GM10847 (cell line): ENCODE results near the gene USP24.

ENCODE experiments used
- POLR2A ChIP-seq: IDR thresholded peaks from 2 replicates; pipeline ENCODE4 v1.6.1; 2011; ENCODE audit not compliant: insufficient read length; ENCODE audit errors: extremely low read depth

The USP24 gene

DNA sequence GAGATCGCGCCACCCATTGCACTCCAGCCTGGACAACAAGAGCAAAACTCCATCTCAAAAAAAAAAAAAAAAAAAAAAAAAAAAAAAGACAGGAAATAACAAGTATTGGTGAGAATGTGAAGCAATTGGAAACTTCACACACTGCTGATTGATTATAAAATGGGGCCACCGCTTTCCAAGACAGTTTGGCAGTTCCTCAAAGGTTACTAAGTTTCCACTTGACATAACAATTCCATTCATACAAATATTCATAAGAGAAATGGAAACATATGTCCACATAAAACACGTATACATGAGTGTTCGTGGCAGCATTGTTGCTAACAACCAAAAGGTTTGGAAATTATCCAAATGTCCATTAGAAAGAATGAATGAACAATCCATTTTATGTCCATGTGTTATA, 26.3 kb downstream of the USP24 start:
- TF ChIP-seq POLR2A = no peak

DNA sequence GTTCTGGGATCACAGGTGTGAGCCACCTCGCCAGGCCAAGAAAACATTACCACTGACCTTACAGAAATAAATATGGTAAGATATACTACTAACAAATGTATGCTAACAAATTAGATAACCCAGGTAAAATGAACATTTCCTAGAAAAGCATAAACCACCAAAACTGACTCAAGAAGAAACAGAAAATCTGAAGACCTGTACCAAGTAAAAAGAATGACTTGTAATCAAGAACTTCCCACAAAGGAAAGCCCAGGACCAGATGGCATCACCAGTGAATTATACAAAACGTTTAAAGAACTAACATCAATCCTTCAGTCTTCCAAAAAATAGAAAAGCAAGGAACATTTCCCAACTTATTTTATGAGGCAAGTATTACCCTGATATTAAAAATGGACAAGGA, 29.3 kb downstream of the USP24 start:
- TF ChIP-seq POLR2A = no peak

DNA sequence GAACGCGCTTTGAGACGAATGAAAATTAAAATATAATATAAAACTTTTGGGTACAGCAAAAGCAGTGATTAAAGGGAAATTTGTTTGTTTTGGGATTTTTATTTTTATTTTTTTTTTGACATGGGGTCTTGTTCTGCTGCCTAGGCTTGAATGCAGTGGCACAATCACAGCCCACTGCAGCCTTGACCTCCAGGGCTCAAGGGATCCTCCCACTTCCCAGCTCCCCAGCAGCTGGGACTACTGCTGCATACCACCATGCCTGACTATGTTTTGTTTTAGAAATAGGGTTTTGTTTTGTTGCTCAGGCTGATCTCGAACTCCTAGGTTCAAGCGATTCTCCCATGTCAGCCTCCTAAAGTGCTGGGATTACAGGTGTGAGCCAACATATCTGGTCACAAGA, 30.3 kb downstream of the USP24 start:
- no peak for TF ChIP-seq POLR2A

DNA sequence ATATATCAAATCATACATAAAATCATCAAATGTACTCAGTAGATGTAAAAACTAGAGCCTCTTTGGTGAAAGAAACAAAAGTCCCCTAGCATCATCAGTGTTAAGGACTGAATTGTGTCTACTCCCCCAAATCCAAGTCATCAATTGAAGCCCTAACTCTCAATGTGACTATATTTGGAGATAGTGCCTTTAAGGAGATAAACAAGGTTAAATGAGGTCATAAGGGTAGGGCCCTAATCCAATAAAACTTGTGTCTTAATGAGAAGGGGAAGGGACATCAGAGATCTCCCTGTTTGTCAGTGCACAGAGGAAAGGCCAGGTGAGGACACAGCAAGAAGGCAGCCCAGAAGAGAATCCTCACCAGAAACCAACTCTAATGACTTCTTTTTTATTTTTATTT, 33.5 kb downstream of the USP24 start:
- no peak for TF ChIP-seq POLR2A

DNA sequence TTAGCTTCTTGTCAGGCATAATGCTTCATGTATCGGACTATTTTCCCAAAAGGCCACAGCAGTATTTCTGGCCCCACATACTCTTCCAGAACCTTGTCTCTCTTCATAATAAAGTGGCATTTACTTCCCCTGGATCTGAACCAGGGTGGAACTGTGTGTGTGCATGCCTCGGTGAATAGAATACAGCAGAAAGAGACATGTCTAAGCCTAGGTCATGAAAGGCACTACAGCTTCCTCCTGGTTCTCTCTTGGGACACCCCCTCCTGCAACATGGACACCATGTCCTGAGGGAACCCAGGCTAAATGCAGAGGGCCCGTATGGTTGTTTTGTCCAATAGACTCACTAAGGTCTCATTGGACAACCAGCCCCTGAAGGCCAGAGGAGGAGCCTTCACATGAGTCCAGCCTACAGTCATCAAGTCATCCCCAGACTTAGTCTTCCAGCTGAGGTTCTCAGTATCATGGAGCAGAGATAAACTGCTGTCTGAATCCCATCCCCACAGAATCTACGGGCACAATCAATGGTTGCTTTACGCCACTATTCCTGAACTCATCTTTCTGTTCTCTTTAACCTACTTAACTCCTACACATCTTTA, 35.0 kb downstream of the USP24 start:
- no peak for TF ChIP-seq POLR2A

DNA sequence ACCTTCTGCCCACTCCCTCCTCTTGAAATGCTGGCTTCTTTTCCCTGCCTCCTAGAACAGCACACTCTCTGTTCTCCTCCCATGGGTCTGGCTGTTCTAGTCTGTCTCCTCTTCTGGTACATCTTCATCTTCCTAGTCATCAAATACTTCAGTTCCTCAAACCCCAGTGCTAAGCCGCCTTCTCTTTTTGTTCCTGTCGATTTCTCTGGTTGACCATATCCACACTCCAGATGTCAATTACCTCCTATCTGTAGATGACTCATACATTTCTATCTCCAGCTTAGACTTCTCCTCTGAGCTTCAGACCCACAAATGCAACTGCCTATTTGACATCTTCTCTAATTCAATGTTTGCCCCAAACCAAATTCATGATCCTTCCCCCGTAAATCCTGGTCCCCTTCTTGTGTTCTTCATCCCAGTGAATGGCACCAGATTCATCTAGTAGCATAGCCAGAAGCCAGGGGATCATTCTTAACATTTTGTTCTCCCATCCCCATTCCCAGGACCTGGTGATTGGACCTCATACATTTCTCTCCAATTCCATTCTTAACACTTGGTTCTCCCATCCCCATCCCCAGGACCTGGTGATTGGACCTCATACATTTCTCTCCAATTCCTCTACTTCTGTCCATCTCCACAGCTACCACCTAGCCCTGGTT, 35.9 kb downstream of the USP24 start:
- no peak for TF ChIP-seq POLR2A

DNA sequence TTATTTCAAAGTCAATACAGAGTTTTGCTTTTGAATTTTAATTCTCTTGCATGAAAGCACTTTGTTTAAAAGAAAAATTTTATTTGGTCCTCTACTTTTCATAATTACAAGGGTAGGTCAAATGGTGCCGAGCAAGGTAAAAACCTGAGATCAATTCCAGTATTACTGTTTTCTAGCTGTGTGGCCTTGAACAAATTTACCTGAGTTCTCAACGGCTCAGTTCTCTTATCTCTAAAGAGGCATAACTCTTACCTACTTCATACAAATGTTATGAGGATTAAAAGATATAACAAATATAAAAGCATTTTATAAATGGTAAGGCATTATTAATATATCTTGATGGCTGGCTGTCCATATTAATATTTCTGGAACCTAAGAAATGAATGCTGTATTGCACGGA, 42.5 kb downstream of the USP24 start:
- no peak for TF ChIP-seq POLR2A

DNA sequence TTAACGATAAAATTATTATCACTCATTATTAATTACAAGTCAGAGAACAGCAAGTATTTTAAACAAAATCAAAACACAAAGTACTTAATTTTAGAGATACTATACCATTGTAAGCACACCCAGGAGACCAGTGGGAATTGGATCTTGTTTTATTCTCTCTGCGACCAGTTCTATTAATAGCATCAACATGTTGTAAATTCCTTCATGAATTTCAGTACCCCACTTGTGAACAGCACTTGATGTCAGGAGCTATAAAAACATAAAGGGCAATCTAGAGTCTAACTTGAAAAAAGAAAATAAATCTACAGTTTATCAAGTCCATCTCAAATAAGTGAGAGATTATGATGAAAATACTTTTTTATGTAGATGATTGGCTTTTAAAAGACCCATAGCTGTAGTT, 42.9 kb downstream of the USP24 start:
- TF ChIP-seq POLR2A = no peak

DNA sequence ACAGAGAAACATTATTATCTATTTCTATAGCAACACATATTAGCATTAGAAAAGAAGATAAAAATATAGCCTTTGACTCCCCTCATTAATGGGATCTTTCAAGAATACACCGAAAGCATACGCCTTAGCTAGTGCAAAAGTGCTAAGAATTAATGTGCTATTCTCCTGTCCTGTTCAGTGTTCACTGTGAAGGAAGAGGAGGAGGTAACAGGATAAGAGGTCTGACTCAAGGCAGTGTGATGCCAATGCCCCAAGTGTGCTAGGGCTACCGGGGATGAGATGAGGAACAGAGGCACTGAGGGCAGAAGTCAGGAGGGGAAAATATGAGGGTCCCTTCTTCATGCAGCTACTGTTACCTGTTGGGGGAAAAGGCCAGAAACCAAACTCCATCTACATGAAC, 43.5 kb downstream of the USP24 start:
- no peak for TF ChIP-seq POLR2A

DNA sequence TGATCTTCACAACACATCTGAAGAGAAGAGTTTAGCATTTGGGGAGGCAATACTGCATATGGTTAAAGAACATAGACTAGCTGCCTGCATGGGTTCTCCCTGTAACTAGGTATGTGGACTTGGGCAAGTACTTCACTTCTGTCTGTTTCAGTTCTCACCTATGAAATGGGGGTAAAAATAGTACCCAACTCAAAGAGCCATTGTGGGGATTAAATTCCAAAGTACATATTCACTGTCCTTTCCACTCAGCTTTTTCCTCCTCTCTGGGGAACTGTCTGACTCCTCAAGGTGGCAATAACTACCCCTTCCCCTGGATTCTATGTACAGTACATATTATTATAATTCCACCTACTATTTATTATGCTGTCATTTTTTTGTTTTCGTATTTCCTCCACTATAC, 44.7 kb downstream of the USP24 start:
- no peak for TF ChIP-seq POLR2A

DNA sequence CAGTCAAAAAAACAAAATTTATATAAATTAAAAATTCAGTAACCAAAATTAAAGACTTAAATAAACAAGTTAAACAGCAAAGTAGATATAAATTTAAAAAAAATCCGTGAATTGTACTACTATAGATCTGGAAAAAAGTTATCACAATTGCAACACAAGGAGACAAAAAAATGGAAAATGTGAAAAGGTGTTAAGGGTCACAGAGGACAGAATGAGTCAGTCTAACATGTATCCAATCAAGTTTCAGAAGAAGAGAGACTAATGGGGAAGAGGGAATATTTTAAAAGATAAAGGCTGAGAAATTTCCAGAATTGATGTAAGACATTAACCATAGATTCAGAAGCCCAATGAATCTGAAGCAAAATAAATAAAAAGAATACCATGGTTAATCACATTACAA, 46.0 kb downstream of the USP24 start:
- no peak for TF ChIP-seq POLR2A

DNA sequence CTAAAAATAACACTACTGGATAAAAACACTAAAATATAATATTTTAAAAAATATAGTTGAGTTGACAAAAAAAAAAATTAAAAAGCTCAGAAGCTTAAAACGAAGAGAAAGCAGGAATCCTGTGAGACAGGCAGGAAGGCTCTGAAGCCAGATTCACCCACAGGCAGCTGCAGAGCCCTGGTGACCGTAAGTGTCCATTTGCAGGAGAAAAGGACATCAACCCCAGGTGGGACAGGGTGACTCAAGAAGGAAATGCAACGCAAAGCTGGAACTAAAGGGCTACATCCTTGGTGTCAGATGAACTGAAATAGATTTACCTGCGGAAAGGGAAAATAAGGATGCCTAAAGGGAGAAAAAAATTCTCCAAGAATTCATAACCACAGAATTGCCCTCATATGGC, 46.8 kb downstream of the USP24 start:
- no peak for TF ChIP-seq POLR2A

DNA sequence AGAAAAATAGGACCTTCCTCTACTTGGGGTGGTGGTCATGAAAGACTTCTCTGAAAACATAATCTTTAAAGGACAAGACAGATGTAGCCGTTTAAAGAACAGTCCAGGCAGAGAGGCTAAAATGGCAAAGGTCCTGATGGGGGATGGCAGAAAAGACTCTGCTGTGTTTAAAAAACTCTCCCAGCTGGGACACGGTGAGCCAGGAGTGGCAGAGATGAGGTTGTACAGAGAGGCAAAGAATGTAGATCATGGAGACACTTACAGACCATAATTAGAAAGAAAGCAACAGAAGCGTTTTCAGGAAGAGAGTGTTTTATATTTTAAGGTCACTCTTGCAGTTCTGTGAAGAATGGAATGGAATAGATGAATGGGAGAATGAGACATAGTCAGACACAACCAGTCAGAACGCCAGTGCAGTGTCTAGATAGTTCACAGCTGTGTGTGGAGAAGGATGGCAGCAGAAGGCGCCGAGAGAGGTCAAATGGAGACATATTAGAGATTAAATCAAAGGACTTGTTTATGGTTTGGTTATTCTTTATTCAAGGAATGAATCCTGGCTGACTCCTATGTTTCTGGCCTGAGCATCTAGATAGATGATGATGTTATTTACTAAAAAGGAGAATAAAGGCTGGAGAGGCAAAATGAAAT, 47.8 kb downstream of the USP24 start:
- TF ChIP-seq POLR2A = no peak

DNA sequence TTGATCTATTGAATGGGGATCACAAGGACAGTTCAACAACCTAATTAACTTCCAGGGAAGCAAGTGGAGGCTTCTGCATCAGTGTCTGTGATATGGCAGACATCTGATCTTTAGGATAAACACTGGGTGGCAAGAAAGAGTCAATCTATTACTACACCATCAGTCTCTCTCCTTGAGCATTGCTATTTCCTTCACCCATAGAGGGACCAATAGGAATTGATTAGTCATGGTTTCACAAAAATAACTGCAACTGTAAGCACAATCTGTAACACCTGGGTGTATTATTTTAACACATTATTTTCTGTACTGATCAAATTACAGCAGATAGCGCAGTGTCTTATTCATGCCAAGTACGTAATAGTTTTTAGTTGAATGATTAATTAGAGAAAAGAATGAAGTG, 50.3 kb downstream of the USP24 start:
- no peak for TF ChIP-seq POLR2A

DNA sequence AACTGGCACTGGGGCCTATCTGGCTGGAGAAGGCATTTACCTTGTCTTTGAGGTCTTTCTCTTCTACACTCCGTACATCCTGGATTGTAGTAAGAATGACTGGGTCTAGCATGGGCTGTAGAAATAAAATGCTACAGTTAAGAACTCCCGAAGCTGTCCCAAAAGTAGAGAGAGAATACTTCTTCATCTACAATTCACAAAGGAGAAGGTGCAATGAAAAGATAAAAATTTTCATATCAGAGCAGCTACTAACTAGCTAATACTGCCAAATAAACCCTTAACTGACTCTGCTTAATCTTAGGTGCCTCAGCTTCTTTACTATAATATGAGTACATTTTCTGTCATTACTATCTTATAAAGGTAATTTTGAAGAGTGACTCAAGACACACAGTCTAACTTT, 55.6 kb downstream of the USP24 start:
- no peak for TF ChIP-seq POLR2A

DNA sequence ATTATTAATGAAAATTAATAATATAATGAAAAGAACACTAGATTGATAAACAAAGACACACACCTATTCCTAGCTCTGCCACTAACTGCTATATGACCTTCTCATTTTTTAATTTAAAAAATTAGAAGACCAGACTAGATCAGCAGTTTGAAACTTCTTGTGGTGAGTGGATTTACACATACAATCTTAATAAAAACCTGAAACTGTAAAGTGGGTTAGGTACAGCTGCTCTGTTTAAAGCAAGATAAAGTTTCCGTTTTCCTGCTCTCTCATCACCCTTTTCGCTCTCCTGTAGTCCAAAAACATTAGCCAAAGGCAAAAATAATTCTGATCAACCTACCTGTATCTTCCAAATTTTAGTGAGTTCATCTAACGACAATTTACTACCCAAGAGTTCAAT, 58.6 kb downstream of the USP24 start:
- TF ChIP-seq POLR2A = no peak

DNA sequence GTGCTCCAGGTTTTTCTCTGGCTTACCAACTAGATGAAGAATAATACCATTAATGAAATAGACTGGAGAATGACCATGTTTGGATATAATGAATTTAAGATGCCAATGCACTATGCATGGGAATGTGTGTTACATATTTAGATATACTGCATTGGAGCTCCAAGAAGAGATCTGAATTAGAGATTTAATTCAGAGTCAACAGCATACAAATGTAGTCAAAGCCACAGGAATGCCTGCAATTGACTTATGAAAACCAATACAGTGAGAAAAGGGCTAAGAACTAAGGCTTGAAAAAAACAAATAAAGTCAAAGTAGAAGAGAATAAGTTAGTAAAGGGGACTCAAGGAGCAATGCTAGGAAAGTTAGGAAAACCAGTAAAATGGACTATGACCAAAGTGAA, 59.1 kb downstream of the USP24 start:
- TF ChIP-seq POLR2A = no peak
